Germinal center (tissue), 1 donor: ENCODE results near the gene ABI3BP.

Experiments used
- DNase-seq: peaks from one replicate; pipeline ENCODE4 v3.0.0; 2012; ENCODE audit warnings: mixed read lengths, low spot score

Gene ABI3BP

DNA sequence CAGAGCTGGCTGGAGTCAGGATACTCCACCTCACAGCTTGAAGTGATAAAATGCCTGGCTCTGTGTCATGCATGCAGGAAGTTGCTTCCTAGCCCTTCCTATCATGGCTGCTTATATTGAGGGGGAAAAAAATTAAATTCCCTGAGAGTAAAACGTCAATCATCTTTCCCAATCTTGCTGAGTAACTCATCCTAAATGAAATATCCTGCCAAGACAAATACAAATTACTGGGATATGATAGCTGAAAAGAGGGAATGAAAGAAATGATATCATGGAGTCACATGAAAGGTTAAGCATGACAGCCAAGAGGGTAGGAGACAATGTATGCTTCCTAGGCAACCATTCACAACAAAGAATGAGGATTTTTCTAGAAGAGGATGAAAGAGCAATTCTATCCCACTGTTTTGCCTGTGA, 110.6 kb downstream of the ABI3BP start:
- DNase-seq, result no peak

DNA sequence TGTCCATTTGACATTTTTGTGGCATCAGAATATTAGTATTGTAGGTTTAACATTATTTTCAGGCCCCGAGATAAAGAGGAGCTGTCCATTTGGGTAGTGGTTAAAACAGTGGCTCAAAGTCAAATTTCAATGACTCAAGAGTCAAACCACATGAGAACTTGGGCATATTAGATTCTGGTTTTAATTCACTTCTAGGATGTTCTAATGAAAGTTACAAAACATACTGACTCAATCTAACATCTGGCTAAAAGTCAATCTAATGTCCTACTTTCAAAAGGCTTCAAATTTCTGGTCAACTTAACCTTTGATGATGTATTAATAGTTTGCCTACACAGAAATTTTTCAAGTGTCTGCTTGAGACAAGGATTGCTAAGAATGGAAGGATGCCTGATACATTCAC, 112.4 kb downstream of the ABI3BP start:
- DNase-seq, result no peak

DNA sequence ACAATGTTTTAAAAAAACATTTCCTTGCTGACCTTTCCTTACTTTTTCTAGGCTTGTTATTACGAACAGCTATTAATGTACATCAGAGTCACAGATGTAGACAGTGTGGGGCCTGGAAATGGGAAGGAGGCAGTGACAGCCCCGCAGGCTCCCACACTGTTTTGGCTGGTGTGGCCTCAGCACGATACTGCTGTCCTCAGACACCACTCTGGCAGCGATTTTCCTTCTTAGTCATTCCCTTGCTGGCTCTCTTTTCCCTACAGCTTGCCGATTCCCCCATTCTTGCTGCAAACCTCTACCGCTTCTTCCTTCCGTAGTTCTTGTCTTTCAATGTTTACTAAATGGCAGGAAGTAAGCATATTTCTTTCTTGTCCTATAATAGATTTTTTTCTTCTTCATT, 113.1 kb downstream of the ABI3BP start:
- no peak for DNase-seq

DNA sequence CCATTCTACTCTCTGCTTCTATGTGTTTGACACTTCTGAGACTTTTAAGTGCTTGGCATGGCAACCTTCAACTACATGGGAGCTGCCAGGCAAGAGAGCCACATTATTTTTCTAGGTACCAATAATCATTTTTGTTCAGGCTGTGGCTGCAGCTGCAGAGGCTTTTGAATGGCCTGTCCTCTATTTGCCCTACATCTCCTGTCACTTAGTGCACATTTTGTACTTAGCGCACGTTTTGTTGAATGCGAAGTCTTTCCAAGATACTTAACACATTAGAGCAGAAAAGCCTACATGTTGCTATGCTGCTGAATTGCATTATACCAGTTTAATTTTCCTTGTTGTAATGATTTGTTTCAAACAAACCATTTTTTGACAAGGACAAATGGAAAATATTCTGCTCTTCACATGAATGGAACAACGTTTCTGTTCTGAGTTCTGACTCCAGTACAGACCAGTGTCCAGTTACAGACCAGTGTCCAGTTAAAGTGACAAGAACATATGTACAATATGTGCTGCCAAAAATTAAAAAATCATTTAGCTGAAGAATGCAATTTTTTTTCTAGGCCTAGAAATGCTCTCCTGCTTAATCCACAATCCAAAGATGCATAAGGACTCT, 113.9 kb downstream of the ABI3BP start:
- DNase-seq, result no peak

DNA sequence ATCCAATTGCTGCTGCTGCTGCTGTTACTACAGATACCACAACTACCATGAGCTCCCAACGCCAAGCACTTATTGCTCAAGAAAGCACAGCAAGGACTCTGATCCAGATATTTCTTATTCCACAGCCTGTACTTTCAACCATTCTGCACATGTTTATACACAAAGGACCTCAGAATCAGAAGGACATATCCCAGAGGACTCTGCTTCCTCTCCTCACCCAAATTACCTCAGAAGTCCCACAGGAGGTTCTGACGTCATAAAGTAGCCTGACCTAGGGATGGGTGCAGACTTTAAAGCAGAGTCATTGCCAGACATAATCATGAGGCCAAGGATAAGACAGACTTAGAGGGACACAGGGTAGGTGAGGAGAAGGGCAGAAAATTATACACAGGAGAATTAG, 115.9 kb downstream of the ABI3BP start:
- no peak for DNase-seq

DNA sequence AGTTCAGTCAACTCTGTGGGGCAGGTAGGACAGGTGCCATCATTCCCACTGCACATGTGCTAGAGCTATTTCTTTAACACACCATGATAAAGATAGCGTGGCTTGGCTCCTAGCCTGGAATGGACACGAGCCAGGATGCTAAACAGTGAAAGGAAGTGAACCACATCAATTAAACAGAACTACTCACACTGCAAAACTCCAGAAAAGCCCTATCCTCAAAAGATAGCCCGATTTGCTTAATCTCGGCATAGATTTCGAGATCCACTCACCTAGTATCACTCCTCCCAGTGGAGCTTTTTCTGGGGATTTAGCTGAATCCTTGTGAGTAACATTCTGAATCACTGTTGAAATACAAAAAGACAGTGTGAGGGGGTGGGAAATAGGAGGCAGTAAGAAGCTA, 118.0 kb downstream of the ABI3BP start:
- no peak for DNase-seq

DNA sequence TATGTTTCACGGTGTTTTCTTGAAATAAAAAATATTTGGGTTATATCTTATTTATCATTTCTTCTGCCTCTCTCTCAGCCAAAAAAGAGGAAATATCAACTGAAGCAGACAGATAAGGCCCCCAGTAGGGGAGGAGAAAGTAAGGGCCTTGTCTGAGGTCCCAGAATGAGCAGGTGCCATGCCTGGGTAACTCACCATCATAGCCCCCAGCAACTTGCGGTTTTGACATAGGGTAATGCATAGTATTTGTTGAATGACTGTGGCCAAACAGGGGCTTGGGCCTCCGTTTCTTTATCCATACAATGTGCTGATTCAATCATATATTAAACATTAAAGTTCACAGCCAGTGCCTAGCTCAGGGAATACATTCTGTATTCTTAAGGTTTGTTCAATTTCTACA, 119.6 kb downstream of the ABI3BP start:
- DNase-seq, result no peak

DNA sequence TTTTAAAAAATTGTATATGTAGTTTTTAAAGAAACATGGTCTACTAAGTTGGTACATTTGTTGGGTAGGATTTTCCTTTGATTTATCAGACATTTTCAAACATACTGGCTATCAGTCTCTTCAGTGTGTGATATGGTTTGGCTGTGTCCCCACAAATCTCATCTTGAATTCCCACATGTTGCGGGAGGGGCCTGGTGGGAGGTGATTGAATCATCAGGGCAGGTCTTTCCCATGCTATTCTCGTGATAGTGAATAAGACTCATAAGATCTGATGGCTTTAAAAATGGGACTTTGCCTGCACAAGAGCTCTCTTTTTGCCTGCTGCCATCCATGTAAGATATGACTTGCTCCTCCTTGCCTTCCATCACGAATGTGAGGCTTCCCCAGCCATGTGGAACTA, 121.9 kb downstream of the ABI3BP start:
- DNase-seq, result no peak

DNA sequence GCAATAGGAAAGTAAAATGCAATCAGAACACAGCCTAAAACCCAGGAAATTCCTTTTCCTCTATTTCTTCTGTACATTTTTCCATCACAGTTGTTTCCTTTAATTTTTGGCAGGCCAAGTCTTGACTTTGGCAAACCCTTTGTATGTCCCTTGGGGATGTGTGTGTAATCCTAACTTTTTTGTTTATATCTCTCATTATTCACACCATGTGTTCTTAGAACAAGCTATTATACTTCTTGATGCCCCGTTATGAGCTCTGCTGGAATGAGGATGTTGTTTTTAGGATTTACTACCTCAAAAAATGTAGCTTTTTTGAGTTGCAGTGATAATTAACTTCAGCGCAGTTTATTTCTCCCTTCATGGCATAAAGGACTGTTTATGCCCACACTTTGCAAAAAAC, 123.4 kb downstream of the ABI3BP start:
- no peak for DNase-seq

DNA sequence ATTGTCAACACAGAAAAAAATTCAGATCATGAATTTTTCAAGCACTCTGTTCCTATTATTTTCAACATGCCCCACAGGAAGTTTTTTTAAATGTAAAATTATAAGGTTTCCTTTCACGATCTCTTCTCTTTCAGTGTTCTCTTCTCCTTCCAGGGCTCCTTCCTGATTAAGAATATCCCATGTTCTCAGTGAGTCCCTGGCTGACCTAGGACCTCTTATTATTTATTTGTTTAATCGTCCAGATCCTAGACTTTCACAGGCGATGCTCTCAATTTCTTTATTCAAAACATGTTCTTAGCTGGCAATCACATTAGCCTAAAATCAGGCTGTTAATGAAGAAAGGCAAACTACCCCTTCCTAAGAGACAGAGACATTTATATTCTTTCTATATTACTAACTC, 124.3 kb downstream of the ABI3BP start:
- no peak for DNase-seq

DNA sequence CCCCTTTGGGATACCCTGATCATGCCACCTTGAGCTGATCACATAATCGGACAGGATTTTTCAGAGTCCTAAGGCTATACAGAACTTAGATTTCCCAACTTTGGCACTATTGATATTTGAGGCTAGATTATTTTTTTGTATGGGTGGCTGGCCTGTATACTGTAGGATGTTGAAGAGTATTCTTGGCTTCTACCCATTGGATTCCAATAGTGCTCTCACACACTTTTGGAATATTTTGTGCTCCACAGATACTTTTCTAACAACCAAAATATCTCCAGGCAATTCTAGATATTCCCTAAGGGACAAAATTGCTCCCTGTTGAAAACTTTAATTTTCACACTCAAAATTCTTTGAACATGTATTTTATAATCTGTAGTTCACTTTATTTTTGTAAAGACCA, 125.1 kb downstream of the ABI3BP start:
- no peak for DNase-seq

DNA sequence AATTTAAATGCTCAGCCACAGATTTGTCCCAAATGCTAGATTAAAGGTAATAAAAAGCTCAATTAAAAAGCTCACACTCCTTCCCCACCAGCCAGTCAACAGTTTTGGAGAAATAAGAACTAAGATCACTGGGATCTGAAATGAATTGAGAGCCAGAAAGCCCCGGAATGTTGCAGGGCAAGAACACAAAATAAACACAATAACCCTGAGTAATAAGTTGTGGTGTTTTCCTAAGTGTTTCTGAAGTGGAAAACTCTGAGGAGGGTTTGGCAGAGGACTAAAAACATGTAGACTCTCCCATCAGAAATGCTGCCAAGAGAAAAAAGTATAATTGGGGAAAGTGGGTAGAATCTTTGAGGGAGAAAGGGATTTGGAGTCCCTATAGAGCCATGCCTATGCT, 127.8 kb downstream of the ABI3BP start:
- DNase-seq, result no peak

DNA sequence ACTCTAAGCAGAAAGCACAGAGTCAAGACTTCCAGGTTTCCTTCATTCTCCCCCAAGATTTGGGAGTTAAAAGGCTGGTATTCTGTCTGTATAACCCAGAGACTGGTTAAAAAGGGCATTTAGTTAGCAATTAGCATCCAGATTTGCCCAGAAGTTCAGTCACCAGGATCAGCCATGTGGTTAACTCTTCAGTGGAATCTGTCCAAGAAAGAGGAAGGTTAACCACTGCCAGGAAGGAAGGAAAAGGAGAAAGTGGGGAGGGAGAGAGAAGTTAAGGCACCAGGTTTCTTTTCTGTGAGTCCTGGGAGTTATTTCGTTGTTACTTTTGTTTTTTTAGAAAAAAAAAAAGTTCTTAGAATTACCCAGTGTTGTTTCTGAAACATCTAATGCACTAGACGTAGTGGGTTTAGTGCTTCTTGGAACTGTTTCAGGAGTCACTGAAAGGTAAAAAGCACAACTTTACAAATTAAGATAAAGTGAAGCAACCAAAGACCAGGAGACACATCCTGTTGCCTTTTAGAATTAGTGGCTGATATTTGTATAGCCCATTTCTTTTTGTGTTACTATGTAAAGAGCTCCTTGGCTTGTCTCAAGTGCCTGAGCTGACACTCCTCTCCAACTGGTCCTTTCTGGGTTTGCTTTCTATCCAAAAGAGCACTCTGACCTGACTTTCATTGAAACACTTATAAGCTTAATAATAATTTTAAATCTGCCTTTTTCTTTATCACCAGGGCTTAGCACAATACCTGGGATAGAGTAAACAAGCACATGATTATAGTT, 128.6 kb downstream of the ABI3BP start:
- DNase-seq, result no peak

DNA sequence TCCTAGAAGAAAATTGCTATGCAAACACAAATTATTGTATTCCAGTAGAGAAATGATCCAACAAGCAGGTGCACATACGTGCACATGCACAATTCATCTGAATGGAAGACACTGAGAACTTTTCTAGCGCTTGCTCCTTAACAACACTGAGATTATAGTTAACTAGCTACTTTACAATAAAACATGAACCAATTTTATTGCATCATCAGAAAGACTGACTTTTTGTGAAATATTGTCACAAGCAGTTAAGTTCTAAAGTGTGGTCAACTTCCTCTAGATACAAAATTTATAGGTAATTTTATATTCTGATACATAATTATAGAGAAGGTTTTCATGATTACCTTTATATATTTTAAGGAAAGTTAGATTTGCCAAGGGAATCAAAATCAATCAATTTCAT, 135.4 kb downstream of the ABI3BP start:
- DNase-seq, result no peak

DNA sequence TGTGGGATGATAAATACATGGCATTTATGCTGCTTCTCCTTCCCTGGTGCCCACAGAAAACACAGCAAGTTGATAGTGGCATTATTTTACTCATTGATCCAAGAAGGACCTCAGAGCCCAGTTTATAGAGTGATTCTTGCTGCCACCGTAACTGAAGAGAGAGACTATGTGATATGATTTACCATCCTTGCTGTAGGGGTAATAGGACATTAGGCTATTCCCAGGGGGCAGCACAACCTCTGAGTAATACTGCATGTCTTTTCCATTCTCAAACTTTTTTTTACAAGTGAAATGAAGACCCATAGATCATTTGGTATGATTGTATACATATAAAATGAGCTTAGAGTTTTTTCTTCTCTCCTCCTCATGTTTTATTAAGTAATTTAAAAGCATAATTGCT, 136.4 kb downstream of the ABI3BP start:
- no peak for DNase-seq

DNA sequence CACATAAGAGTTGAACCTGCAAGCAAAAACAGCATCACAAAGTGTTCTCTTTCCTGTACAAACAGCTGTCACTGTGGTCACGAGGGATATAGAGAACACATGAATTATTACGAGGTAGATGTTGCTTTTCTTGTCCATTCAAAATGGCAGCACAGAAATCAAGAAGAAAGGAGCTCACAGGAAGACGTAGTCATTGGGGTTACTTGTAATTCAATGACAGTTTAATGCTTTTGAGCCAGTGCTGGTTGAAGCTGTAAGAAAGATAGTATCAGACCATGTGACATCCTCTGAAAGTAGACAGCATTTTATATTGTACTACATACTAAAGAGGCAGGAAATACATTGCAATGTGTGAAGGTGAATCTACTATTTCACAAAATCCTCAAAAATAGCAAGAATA, 140.4 kb downstream of the ABI3BP start:
- DNase-seq, result no peak

DNA sequence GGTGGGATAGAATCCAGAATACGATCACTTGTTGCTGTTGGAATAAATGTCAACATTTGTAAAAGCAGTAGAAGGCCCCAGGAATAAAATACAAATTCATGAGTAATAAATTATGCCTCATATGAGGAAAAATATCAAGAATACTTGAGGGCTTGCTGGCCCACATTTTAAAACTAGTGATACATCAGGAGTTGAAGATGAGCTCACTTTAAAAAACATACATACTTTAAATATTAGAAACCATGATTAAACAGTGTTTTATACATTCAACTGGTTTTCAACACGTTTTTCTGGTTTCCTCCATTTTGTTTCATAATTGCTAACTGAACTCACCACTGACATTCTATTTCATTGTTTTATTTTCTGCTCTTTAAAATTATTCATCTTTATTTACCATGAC, 142.5 kb downstream of the ABI3BP start:
- DNase-seq, result no peak

DNA sequence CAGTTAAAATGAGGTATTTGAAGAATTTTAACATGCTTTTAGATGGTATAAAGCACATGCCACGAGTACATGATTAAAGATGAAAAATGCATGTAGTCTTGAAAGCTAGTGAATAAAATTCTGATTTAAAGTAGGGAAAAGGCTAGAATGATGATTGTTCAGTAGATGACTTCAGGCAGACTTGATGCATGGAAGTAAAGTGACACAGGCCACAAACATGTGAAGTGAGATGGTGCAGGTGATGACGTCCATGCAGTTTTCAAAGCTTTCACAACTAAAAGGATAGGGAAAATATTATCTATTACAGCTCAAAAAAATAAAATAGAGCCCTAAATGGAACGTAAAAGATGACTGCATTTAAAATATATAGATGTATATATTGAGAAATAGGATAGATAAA, 143.1 kb downstream of the ABI3BP start:
- no peak for DNase-seq

DNA sequence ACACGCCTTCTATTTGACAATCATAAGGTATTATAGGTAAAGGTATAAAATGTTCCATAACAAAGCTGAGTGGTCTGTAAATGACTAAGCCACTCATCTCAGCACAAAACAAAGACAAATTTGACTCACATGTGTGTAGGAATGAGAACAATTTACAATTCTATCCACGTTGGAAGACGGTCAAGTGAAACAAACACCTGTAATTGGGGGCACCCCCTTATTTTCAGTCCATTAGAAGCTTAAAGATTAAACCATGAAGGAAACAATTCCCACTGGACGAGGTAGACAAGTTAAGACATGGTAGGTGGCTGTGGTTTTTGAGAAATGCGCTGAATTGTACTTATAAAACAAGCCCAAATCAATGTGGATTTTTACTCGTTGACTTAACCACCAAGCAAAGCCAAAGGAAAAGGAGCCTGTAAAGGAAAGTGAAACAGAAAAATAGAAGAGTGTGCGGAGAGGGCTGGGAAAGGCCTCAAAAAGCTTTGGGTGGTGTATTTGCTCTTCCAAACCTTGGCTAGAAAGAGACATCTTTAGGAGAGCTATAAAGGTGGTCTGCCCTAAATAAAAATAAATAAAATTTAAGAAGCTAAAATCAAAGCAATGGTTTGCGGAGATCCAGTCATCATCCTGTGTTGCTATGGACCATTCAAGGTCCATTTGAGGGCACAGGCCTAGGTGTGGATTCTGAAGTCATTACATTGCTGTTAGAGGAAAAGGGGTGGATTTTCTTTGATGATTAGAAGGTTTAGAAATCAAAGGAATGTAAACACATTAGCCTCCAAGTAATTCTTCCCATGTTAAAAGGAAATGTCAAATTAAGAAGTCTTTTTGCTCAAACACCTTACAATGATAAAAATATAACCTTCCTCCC, 148.9 kb downstream of the ABI3BP start:
- DNase-seq, result no peak

DNA sequence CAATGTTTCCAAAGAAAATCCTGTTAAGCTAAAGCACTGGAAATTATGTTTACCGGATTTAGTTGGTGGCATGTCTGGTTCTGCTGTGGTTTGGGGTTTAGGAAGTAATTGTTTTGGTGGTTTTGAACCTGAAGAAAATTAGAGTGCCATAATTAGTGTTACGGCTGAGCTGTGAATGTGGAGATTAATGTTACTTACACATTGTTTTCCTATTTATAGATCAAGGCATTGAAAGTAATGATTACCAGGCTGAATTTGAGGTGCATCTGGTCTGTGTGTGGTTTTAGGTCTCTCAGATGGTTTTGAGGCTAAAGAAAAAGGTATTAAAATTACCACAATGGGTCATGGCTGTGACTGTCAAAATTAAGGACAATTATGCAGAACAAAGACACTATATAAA, 155.1 kb downstream of the ABI3BP start:
- no peak for DNase-seq

DNA sequence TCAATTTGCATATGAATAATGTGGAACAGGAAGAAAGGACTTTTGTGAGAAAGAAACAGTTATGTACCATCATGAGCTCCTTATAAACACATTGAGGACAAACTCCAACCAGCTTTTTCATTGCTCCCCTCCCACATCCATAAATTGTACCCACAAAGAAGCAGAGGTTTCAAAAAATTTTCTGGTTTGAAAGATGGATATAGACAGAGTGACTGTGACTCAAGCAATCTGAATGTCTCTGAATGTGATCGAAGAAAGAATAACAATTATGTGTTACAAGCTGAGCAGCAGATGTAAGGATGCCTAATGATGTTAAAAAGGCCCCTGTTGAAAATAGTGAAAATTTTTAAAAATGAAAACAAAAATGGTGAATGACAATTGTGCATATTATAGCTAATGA, 156.6 kb downstream of the ABI3BP start:
- DNase-seq, result no peak

DNA sequence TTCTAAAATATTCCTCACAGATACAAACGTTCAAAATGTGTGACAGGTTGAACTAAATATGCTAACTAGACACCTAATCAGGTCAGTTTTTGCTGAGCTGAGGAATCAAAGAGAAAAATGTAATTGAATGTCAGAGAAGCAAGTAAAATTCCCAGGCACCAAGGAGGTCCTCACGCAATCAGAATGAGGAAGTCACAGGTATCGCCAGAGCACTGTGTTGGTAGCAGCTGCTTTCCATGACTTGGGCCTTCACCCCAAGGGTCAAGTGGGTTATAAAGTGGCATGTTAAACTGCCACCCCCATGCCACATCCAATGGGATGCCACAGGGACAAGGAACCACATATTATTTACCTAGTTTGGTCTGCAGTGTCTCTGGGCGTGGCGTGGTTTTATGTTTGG, 158.9 kb downstream of the ABI3BP start:
- DNase-seq, result no peak

DNA sequence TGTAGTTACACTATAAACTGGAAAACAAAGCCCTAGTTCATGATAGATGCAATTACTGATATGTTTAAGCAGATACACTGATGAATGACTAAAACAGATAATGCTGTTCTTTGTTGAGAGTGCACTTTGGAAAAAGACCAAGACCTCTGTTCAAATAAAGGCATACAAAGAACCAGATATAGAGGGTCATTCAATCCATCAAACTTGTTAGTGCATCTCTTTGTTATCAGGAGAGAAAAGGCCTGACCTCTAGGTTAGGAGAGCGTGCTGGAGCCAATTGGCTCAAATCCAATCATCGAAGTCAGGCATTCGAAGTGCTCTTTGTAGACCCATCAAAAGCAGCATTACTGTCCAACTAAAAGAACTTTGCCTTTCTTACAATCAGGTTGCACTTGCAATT, 159.7 kb downstream of the ABI3BP start:
- DNase-seq, result no peak
